HG03064 (cell line): ENCODE data around the gene JAM3.
"Not testable (repeated sequence)": the region's sequence is repeated elsewhere in the genome, so short reads cannot be mapped to it uniquely, and the experiment has no call there.

Source experiments
- ATAC-seq: cut with Tn5 transposase; IDR thresholded peaks from one replicate; pipeline ENCODE4 v1.9.1; 2021; ENCODE audit warnings: low read depth; ENCODE audit not compliant: unreplicated experiment

JAM3 gene

DNA sequence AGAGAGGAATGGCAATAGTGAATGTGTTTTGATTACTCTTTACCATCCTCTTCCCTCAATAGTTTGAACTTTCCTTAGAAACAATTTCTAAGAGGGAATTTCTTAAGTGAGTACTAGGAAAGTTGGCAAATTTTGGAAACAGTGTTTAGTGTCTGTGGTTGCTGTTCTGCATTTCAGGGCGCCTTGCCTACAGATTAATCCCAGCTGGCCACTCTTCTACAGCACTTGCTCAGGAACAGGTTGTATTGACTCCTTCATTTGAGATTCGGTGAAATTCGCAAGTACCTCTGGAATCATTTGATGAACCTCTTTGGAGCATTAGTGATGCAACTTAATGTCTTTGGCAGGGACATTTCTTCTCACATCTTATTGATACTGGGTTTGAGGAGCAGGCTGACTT is 28.3 kb downstream of the JAM3 start:
- no peak for ATAC-seq

DNA sequence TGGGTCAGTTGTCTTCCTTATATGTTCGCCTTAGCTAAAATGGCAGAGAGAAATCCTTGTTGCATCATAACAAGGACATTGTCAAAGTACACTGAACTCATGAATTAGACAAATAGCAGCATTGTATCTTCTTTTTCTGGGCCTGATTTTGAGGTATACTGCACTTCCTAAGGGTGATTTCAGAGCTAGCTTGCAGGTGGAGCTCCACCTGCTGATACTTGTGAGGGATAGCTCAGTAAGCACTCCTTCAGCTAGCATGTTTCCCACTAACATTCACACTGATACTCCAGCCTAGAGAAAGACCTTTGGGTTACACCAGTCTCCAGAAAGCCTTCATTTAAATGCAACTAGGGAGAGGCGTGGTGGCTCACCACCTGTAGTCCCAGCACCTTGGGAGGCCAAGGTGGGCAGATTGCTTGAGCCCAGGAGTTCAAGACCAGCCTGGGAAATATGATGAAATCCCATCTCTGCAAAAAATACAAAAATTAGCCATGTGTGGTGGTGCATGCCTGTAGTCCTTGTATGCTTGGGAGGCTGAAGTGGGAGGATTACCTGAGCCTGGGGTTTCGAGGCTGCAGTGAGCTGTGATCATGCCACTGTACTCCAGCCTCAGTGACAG is 29.8 kb downstream of the JAM3 start:
- no peak for ATAC-seq

DNA sequence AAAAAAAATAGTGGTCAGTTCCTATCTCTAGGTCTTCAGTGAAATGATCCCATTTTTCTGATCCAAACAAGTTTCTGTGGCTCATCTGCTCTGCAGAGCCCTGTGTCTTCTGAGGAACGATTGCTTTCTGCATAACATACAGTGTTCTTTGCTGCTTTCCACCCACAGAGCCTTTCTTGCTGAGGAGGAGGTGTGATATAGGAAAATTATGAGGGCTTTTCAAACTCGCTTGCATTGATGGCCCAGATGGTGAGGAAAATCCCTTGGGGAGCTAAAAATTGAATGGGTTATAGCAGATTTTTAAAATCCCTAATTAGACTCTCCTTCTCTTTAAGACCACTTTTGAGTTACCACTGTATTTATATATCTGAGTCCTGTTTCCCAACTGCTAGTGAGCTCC is 31.3 kb downstream of the JAM3 start:
- ATAC-seq: no peak

DNA sequence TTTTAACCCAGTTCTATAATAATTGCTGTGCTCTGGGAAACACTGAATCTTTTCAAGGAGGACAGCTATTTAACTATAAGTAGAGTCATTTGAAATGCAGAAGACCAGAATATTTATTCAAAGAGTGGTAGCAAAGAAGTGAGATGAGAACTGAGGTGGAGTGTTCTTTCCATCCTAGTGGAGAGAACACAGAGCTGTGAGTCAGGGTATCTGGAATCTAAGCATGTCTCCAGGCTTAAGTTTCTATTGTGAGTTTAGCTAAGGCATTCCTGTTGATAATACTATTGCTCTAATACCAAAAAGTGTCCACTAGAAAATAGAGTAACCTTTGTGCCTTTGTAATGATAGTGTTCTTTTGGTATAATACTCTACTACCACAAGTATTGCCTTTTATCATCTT is 32.4 kb downstream of the JAM3 start:
- no peak for ATAC-seq

DNA sequence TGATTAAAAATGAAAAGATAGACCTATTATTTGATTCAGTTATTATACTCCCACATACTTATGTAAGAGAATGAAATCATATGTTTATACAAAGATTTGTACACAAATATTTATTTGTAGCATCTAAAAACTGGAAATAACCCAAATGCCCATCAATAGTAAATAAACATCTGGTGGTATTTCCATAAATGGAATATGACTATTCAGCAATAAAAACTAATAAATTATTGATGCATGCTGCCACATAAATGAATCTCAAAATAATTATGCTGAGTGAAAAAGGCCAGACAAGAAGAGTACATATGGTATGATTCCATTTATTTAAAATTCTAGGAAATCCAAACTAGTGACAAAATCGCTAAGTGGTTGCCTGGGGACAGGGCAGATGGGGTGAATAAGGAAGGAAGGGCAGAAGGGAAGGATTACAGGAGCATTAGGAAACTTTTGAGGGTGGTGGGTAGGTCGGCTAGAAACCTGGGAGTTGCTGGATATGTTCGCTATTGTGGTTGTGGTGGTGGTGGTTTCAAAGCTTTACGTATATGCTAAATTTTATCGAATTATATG is 41.5 kb downstream of the JAM3 start:
- ATAC-seq: no peak

DNA sequence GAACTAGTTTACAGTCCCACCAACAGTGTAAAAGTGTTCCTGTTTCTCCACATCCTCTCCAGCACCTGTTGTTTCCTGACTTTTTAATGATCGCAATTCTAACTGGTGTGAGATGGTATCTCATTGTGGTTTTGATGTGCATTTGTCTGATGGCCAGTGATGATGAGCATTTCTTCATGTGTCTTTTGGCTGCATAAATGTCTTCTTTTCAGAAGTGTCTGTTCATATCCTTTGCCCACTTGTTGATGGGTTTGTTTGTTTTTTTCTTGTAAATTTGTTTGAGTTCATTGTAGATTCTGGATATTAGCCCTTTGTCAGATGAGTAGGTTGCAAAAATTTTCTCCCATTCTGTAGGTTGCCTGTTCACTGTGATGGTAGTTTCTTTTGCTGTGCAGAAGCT is 44.9 kb downstream of the JAM3 start:
- not testable (repeated sequence) for ATAC-seq

DNA sequence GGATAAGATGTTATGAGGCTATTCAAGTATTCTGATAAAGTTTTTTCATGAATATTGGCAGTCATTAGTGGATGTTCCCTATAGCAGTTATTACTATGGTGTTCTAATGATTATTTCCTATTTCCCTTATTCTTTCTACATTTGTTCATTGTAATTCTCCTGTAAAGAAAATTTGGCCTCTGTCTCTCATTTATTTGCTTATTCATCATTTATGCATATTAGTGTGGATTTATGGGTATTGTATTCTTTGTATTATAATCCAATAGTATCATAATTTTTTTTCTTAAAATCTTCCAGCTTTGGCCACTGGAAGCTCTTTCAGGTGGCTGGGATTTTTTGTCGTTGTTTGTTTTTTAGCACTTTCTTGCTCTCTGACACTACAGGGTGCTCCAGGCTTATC is 47.3 kb downstream of the JAM3 start:
- no peak for ATAC-seq

DNA sequence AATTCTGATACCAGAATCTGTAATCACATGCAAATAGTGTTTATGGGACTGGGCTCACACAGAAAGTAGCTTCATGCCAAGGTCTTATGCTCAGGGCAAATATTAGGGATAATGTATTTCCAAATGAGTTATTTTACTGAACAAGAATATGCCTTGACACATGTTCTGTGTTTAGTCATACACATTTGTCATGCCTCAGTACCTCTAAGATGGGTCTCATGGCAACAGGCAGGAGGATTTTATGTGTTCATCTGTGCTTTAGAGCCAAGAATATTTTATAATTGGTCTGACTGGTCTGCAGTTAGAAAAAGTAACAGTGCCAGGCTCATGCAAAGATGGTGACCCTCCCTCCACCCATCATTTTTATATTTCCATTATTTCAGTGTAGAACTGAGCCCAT is 49.1 kb downstream of the JAM3 start:
- ATAC-seq: no peak

DNA sequence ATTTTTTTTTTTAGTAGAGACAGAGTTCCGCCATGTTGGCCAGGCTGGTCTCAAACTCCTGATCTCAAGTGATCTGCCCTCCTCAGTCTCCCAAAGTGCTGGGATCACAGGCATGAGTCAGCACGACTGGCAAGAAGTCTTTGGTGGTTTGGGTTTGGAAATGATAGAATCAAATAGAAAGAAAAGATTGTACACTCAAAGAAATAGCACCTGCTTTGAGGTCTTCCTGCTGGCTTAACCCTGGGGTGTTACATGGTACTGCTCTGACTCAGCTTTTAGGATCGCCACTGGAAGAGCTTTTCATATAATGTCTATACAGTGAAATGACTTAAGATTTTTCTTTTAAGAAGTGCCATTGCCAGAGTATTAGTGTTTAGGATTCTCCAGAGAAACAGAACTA is 50.2 kb downstream of the JAM3 start:
- no peak for ATAC-seq

DNA sequence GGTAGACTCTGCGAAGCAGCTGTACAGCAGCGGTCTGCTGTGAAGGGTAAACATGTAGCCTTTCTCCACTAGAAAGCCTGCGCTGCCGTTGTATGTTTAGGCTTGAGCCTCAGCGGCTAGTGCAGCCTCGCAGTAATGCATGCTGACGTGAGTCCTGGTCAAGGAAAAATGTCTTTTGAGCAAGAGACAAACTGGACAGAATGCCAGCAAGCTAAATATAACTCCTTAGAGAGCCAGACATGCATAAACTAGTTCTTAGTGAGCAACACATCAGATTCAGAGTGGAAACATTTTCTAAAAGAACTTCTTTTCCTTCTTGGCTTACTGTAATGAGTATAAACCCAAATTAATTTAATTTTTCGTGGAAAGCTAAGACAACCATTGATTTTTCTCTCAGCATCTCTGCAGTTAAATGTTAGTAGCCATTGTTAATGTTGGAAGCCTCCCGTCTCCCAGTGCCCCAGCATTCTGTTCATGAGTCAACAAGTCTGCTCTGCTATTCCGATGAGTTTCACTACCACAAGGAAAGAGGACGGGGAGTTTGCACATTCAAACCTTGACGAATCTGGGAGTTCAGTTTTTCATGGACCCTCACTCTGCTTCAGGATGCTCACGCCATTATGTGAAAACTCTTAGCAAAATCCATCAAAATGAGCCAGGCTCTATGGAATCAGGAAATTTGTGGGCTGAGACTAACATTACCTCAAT is 51.4 kb downstream of the JAM3 start:
- no peak for ATAC-seq

DNA sequence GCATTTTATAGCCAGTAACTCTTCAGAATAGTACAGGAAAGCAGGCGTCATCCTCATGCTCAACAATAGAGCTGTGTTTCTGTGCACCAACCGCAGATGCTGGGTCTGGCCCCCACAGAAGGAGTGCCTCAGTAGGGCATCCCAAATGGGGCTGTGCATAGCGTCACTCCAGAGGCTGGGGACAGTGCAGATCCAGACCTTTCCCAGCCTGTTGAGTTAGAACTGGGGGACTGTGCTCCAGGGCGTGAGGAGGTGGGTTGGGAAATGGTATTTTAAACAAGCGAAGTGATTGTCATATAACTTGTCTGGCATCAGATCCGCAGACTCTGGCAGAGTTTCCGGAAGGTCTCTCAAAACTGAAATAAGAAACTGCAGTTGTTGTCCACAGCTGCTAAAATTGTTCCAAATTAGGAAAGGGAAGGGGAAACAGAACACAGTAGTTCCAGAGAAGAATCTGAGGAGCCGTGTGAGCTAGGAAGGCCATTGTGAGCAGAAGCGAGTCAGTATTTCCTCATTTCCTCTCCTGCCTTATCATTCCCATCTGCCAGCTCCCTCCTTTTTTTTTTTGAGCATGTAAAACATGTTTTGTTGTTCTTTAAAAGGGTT is 52.2 kb downstream of the JAM3 start:
- ATAC-seq: no peak

DNA sequence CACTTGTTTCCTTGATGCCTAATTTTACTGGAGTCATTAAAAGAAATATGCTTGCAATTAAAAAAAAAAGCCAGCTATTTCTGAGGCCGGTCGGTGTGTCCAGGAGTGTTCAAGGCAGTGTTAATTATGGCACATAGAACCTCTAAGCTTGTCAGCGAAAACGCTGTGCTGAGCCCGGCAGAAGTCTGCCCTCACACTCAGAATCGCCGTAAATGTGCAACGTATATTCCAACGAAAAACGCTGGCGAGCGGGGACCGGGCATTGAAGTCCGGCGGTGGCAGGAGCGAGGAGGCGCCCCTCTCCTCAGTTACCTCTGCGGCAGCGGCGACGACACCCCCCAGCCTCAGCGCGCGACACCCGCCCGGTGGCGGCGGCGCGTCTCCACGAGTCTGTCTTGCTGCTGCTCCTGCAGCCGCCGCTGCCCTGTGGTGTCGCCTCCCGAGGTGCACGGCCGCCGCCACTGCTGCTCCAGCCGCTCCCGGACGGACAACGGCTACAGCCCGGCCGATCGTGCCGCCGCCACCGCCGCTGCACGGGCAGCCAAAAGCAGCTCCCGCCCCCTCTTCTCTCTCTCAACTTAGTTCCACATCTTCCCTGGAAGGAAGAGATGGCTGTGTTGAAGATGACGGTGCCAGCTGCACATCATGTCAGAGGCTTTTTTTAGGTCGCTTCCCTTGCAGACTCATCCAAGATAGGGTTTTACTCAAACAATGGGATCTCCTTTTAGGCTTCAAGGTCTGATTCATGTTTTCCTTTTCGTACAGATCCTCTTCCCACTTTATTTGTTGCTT is 56.0 kb downstream of the JAM3 start:
- no peak for ATAC-seq

DNA sequence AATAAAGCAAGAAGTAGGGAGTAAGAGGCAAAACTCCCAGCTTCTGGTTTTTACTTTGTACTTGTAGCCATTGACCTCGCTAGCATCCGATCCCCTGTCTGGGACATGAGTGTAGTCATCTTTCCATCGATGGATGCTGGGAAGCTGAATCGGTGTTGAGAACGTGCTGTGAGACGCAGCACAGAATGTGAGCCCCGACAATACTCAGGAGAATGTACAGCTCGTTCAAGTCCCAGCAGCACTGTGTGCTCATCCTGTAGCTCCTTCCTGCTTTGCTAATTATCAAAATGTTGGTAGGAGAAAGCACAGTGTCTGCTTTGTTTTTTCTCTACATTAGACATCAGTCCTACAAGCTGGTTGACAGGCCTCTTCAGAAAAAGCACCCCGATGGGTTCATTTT is 56.6 kb downstream of the JAM3 start:
- no peak for ATAC-seq

DNA sequence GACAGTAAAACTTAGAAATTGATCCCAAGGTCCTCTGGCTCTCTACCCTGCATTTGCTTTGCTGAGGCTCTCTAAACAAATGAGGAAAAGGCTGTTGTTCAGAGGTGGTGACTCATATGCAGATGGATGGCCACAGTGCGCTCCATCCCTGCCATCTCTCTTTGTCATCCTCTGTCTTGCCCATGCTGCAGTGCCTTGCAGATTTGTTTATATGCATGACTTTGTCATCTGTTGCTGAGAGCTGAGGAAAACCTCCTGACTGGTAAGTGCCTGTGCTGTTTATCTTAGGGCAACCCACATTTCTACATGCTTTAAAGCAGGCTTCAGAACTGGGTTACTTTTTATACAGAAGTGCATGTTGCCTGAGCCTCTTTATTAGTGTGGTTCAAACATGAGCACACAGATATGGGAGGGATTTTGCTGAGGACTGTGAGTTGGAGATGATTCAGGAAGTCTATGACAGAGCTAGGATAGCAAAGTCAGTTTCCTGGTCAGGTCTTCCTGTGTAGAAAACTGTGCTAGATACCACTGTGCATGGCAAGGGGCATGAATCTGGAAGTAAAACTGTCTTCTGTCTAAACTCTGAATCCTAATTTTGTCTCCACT is 57.4 kb downstream of the JAM3 start:
- ATAC-seq: no peak

DNA sequence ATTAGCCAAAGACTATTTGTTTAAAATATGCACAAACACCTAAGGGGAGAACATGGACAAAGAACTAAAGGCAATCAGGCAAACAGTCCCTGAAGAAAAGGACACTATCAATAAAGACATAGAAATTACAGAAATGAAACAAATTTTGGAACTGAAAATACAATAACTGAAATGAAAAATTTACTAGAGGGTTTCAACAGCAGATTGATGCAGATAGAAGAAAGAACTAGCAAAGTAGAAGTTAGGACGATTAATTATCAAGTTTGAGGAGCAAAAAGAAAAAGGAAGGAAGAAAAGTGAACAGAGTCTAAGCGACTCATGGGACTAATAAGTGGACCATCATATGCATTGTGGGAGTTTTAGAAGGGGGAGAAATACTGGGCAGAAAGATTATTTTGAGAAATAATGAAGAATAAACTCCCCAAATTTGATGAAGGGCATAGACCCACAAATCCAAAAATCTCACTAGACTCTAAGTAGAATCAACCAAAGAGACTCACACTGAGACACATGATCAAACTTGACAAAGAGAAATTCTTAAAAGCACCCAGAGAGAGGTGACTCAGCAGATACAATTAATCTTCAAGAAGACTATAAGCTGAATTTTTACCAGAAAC is 62.9 kb downstream of the JAM3 start:
- ATAC-seq: no peak

DNA sequence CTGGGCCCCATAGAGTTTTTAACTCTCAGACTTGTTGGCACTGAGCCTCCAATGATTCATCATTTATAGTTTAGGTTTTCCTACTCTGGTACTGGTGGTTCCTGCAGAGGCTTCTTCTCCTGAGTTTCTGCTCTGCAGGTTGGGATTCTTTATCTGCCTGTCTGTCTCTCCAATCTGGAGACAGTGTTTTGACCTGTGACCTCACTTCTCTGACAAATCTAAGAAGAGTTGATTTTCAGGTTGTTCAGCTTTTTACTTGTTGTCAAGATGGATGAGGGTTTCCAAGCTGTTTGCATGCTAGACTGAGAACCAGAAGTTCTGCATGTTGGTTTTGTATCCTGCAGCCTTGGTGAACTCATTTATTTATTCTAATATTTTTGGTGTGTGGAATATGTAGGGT is 63.9 kb downstream of the JAM3 start:
- no peak for ATAC-seq

DNA sequence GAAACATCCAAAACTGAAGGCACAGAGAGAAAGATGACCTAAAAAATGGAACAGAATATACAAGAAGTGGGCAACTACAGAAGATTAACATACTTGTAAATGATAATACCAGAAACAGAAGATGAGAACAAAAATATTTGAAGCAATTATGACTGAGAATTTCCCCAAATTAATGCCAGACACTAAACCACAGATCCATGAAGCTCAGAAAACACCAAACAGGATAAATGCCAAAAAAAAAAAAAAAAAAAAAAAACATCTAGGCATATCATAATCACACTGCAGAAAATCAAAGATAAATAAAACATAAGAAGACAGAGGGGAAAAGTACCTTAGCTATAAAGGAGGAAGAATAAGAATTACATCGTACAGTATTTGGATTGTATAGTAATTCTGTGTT is 65.3 kb downstream of the JAM3 start:
- no peak for ATAC-seq

DNA sequence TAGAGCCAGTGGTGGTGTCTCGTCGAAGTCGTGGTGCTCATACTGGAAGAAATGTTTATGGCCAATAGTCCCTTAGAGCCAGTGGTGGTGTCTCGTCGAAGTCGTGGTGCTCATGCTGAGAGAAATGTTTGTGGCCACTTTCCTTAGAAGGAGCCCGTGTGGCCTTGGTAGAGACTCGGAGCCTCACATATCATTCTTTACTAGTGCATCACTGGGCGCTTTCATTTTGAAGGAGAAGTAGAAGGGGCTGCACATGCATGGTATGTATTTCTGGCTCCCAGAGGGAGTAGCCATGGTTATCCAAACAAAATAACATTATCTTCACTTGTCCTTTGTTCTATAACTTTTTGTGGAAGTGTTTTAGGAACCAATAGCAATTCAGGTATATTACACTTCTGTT is 69.5 kb downstream of the JAM3 start:
- no peak for ATAC-seq

DNA sequence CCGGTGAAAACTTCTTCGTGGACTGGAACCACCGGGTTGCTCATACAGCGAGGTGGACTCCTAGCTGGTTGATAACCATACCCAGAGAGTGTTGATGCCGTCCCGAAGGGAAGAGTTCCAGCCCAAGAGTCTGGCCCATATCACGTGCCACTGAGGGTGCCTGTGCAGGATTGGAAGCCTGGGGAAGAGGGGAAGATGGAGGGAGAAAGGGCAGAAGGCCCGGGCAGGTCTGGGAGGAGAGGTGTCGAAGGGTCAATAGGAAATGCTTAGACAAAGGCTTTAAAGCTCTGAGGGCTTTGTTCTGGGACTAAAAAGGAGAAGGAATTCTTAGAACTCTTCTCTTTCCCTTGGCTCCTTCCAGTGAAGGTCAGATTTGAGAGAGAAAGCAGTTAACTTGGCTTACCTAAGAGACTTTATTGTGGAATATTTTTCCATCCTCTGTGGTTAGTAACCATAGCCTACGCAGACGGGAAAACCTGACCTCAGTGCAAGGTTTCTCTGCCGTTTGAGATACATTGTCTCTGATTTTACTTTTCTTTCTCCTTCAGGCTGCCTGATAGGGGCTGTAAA is 70.5 kb downstream of the JAM3 start:
- ATAC-seq: no peak

DNA sequence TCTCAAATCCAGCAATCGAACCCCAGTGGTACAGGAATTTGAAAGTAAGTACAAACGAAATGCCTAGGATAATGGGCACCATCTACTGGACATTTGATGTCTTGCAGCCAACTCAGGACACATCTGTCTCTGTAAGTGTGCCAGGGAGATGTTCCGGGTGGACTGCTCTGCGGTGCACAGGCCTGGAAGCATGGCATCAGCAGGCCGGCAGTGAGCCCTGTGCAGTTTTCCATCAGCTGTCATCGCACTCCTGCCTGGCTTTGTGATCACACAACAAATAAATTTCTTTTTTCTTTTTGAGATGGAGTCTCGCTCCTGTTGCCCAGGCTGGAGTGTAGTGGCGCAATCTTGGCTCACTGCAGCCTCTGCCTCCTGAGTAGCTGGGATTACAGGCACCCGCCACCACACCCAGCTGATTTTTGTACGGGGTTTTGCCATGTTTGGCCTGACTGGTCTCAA is 71.0 kb downstream of the JAM3 start:
- ATAC-seq: no peak
